Measurements from ENCODE around the gene SLC7A6OS. TPM values are rescaled to one million over a fixed set of nuclear protein-coding genes. Genes with fewer than 3 reads are reported as not detected.

The SLC7A6OS gene
- total and polyA plus RNA-seq, 2 experiments from 2014 or later: 8.5 to 15.8 TPM

GRCh38 chr16:68274441-68274840, 36.3 kb downstream of the SLC7A6OS start:
- no peak overlapping the region for H3K9ac ChIP-seq
- peaks cover 9% of the 10 kb centered on the region; the same call in 1 of the 2 replicates for H3F3A ChIP-seq (ENCODE audit: insufficient read depth)
- in situ Hi-C loops (cut with MboI): no loop called here
- no peaks in the 10 kb centered on the region for H3K27me3 ChIP-seq (replicated peaks; ENCODE audit: insufficient read depth)
- H3K36me3 ChIP-seq (ENCODE audit: low read depth): peaks cover 12% of the 10 kb centered on the region; the same call in 1 of the 2 replicates
- TF ChIP-seq EZH2phosphoT487 (IDR thresholded peaks at IDR 0.05; ENCODE audit: insufficient read depth, low read depth) (no peak), EZH2 (IDR thresholded peaks at IDR 0.05; ENCODE audit: insufficient read depth, poor library complexity, severe bottlenecking) (no peak)
- 96 to 97% methylated on average over 4 of the region's 4 CpGs for WGBS, 2 experiments (ENCODE audit: low coverage in 1 of 2, low lambda C conversion rate in 2 of 2, missing lambda C conversion rate in 2 of 2)
- no peak overlapping the region for H3K27ac ChIP-seq
- H4K20me1 ChIP-seq (ENCODE audit: insufficient read depth): peaks cover 15% of the 10 kb centered on the region; the same call in 1 of the 2 replicates
- peaks cover 12% of the 10 kb centered on the region for H3K4me1 ChIP-seq (ENCODE audit: insufficient read depth)
- no peak overlapping the region for H2AFZ ChIP-seq
- no peaks in the 10 kb centered on the region for H3K9me3 ChIP-seq (ENCODE audit: low read depth)
- DNase-seq: no peak
- peaks cover 93% of the 10 kb centered on the region for H3K79me2 ChIP-seq (ENCODE audit: insufficient read depth)
- no peaks in the 10 kb centered on the region for H3K9me2 ChIP-seq (ENCODE audit: insufficient read depth)
- H3K4me2 ChIP-seq (ENCODE audit: unreplicated experiment): no peak overlapping the region
- no peak overlapping the region for H3K4me3 ChIP-seq

- Histone ChIP-seq H3K4me3 (no peak overlapping the region), H3K79me2 (ENCODE audit: insufficient read depth) (peaks cover 93% of the 10 kb centered on the region), H3F3A (ENCODE audit: insufficient read depth) (peaks cover 13% of the 10 kb centered on the region; the same call in 1 of the 2 replicates), H3K4me2 (ENCODE audit: unreplicated experiment) (no peak overlapping the region), H3K27me3 (replicated peaks; ENCODE audit: insufficient read depth) (no peaks in the 10 kb centered on the region), H3K4me1 (ENCODE audit: insufficient read depth) (peaks cover 12% of the 10 kb centered on the region), H3K27ac (no peak overlapping the region), H3K9me3 (ENCODE audit: low read depth) (no peaks in the 10 kb centered on the region), H3K9ac (no peak overlapping the region), H3K36me3 (ENCODE audit: low read depth) (peaks cover 15% of the 10 kb centered on the region; the same call in 1 of the 2 replicates), H4K20me1 (ENCODE audit: insufficient read depth) (peaks cover 20% of the 10 kb centered on the region; the same call in 1 of the 2 replicates), H3K9me2 (ENCODE audit: insufficient read depth) (no peaks in the 10 kb centered on the region), H2AFZ (no peak overlapping the region)
- DNase-seq: no peak
- no peak for TF ChIP-seq EZH2phosphoT487 (IDR thresholded peaks at IDR 0.05; ENCODE audit: insufficient read depth, low read depth)
- no peak for TF ChIP-seq EZH2 (IDR thresholded peaks at IDR 0.05; ENCODE audit: insufficient read depth, poor library complexity, severe bottlenecking)
- in situ Hi-C loops (cut with MboI): no loop called here
- 92 to 98% methylated on average over 6 to 8 of the region's 8 CpGs for WGBS, 2 experiments (ENCODE audit: low coverage in 1 of 2, low lambda C conversion rate in 2 of 2, missing lambda C conversion rate in 2 of 2)
Measured at GRCh38 chr16:68273896-68274295, 36.9 kb downstream of the SLC7A6OS start.

GRCh38 chr16:68273459-68273858, 37.3 kb downstream of the SLC7A6OS start:
- H3F3A ChIP-seq (ENCODE audit: insufficient read depth): peaks cover 14% of the 10 kb centered on the region; the same call in 1 of the 2 replicates
- in situ Hi-C loops (cut with MboI): no loop called here
- peaks cover 20% of the 10 kb centered on the region; the same call in 1 of the 2 replicates for H4K20me1 ChIP-seq (ENCODE audit: insufficient read depth)
- H3K27me3 ChIP-seq (replicated peaks; ENCODE audit: insufficient read depth): no peaks in the 10 kb centered on the region
- no peak overlapping the region for H3K27ac ChIP-seq
- TF ChIP-seq EZH2phosphoT487 (IDR thresholded peaks at IDR 0.05; ENCODE audit: insufficient read depth, low read depth): no peak
- no peak for TF ChIP-seq EZH2 (IDR thresholded peaks at IDR 0.05; ENCODE audit: insufficient read depth, poor library complexity, severe bottlenecking)
- no peak overlapping the region for H3K4me3 ChIP-seq
- H3K9ac ChIP-seq: no peak overlapping the region
- no peak for DNase-seq
- 96 to 99% methylated on average over 5 of the region's 5 CpGs for WGBS, 2 experiments (ENCODE audit: low coverage in 1 of 2, low lambda C conversion rate in 2 of 2, missing lambda C conversion rate in 2 of 2)
- peaks cover 14% of the 10 kb centered on the region for H3K4me1 ChIP-seq (ENCODE audit: insufficient read depth)
- H3K4me2 ChIP-seq (ENCODE audit: unreplicated experiment): no peak overlapping the region
- no peak overlapping the region for H2AFZ ChIP-seq
- peaks cover 97% of the 10 kb centered on the region for H3K79me2 ChIP-seq (ENCODE audit: insufficient read depth)
- H3K9me2 ChIP-seq (ENCODE audit: insufficient read depth): no peaks in the 10 kb centered on the region
- peaks cover 19% of the 10 kb centered on the region; the same call in 1 of the 2 replicates for H3K36me3 ChIP-seq (ENCODE audit: low read depth)
- no peaks in the 10 kb centered on the region for H3K9me3 ChIP-seq (ENCODE audit: low read depth)

- 93 to 96% methylated on average over 4 of the region's 4 CpGs for WGBS, 2 experiments (ENCODE audit: low coverage in 1 of 2, low lambda C conversion rate in 2 of 2, missing lambda C conversion rate in 2 of 2)
- no peaks in the 10 kb centered on the region for H3K9me3 ChIP-seq (ENCODE audit: low read depth)
- no peak overlapping the region for H3K4me3 ChIP-seq
- H2AFZ ChIP-seq: no peak overlapping the region
- H3K79me2 ChIP-seq (ENCODE audit: insufficient read depth): peaks cover 100% of the 10 kb centered on the region
- no peaks in the 10 kb centered on the region for H3K27me3 ChIP-seq (replicated peaks; ENCODE audit: insufficient read depth)
- DNase-seq: no peak
- TF ChIP-seq EZH2 (IDR thresholded peaks at IDR 0.05; ENCODE audit: insufficient read depth, poor library complexity, severe bottlenecking) (no peak), EZH2phosphoT487 (IDR thresholded peaks at IDR 0.05; ENCODE audit: insufficient read depth, low read depth) (no peak)
- peaks cover 27% of the 10 kb centered on the region; the same call in 1 of the 2 replicates for H4K20me1 ChIP-seq (ENCODE audit: insufficient read depth)
- H3F3A ChIP-seq (ENCODE audit: insufficient read depth): peaks cover 14% of the 10 kb centered on the region; the same call in 1 of the 2 replicates
- H3K9ac ChIP-seq: no peak overlapping the region
- H3K27ac ChIP-seq: no peak overlapping the region
- H3K36me3 ChIP-seq (ENCODE audit: low read depth): peaks cover 23% of the 10 kb centered on the region; the same call in 1 of the 2 replicates
- H3K4me2 ChIP-seq (ENCODE audit: unreplicated experiment): no peak overlapping the region
- in situ Hi-C loops (cut with MboI): no loop called here
- H3K4me1 ChIP-seq (ENCODE audit: insufficient read depth): peaks cover 22% of the 10 kb centered on the region
- H3K9me2 ChIP-seq (ENCODE audit: insufficient read depth): no peaks in the 10 kb centered on the region
Measured at GRCh38 chr16:68272507-68273209, 38.1 kb downstream of the SLC7A6OS start.
